Activated T-helper 1 cell treated with anti-CD3 and anti-CD28 coated beads, Interleukin-12 subunit alpha, Interleukin-12 subunit beta, Interleukin-2, Interleukin-4 antibody, amounts not matched to agents 30 ng/mL and 10 ng/mL and 1 ng/mL, durations not matched to agents 14 hours and 24 hours and 36 hours (primary cell): ENCODE measurements around the gene ATP10A. TPM values are rescaled to one million over a fixed set of nuclear protein-coding genes. Genes with fewer than 3 reads are reported as not detected.

Source experiments
- DNase-seq: peaks from one replicate; pipeline ENCODE4 v3.0.0; 2021; ENCODE audit warnings: low spot score
- H3K27ac Mint-ChIP-seq: one replicate; pipeline ENCODE4 v1.8.0; 2021; ENCODE audit warnings: mild to moderate bottlenecking, mixed read lengths
- H3K27me3 Mint-ChIP-seq: one replicate; pipeline ENCODE4 v1.8.0; 2022; ENCODE audit warnings: mild to moderate bottlenecking, moderate library complexity, mixed read lengths; ENCODE audit not compliant: insufficient read depth
- H3K36me3 Mint-ChIP-seq: one replicate; pipeline ENCODE4 v1.8.0; 2021; ENCODE audit warnings: low read depth, mixed read lengths
- H3K4me1 Mint-ChIP-seq: one replicate; pipeline ENCODE4 v1.8.0; 2021; ENCODE audit warnings: low read depth, mixed read lengths
- H3K4me3 Mint-ChIP-seq: one replicate; pipeline ENCODE4 v1.8.0; 2021; ENCODE audit warnings: mild to moderate bottlenecking, moderate library complexity, mixed read lengths
- H3K9me3 Mint-ChIP-seq: one replicate; pipeline ENCODE4 v1.8.0; 2021; ENCODE audit warnings: mixed read lengths
- intact Hi-C: fragments of 100-400 bp; cut with micrococcal nuclease; formaldehyde crosslinking; loops from one replicate; pipeline ENCODE4 v1.15.1; 2024
- total RNA-seq: library from RNA; stranded (reverse); gene quantifications from 2 replicates; pipeline ENCODE4 v1.2.3, GENCODE V29; 2022

Gene ATP10A
- total RNA-seq, 1 donor from 2014 or later, result 42.8 TPM

- peak overlapping the region; percentile 16 for H3K4me3 Mint-ChIP-seq
- H3K27me3 Mint-ChIP-seq, result no peaks in the 10 kb centered on the region
- intact Hi-C loops, result no loop called here
- no peak for DNase-seq
- H3K9me3 Mint-ChIP-seq, result no peaks in the 10 kb centered on the region
- H3K27ac Mint-ChIP-seq, result peak overlapping the region; percentile 56
- H3K4me1 Mint-ChIP-seq, result peaks cover 86% of the 10 kb centered on the region
- H3K36me3 Mint-ChIP-seq, result peaks cover 30% of the 10 kb centered on the region
These were observed 14.8 kb downstream of the ATP10A start for GRCh38 chr15:25848325-25848724.

- no peak overlapping the region for H3K4me3 Mint-ChIP-seq
- DNase-seq, result no peak
- H3K27ac Mint-ChIP-seq, result peak overlapping the region; percentile 90
- intact Hi-C loops, result no loop called here
- no peaks in the 10 kb centered on the region for H3K9me3 Mint-ChIP-seq
- peaks cover 79% of the 10 kb centered on the region for H3K4me1 Mint-ChIP-seq
- peaks cover 22% of the 10 kb centered on the region for H3K36me3 Mint-ChIP-seq
- no peaks in the 10 kb centered on the region for H3K27me3 Mint-ChIP-seq
These were observed 16.1 kb downstream of the ATP10A start for GRCh38 chr15:25847051-25847450.

DNA sequence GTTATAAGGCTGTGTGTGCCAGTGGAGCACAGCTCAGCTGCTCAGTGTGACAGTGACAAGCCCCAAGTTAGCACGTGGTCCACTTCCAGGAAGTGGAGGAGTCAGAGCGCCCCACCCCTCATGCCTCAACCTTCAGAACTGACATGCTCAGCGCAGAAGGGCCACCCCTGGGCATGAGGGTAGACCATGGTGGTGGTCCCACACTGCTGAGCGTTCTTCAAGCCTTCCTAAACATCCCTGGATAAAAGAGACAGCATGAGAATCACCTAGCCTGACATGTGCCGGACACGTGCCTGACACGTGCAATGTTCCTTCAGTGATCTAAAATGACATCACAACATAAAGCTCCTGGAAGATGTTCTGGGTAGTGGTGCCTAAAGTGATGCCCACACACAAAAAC is 16.8 kb downstream of the ATP10A start:
- H3K9me3 Mint-ChIP-seq, result no peaks in the 10 kb centered on the region
- intact Hi-C loops, result no loop called here
- H3K27me3 Mint-ChIP-seq, result no peaks in the 10 kb centered on the region
- peaks cover 78% of the 10 kb centered on the region for H3K4me1 Mint-ChIP-seq
- H3K4me3 Mint-ChIP-seq, result no peak overlapping the region
- peaks cover 19% of the 10 kb centered on the region for H3K36me3 Mint-ChIP-seq
- peak; percentile 48 for DNase-seq
- peak overlapping the region; percentile 90 for H3K27ac Mint-ChIP-seq

DNA sequence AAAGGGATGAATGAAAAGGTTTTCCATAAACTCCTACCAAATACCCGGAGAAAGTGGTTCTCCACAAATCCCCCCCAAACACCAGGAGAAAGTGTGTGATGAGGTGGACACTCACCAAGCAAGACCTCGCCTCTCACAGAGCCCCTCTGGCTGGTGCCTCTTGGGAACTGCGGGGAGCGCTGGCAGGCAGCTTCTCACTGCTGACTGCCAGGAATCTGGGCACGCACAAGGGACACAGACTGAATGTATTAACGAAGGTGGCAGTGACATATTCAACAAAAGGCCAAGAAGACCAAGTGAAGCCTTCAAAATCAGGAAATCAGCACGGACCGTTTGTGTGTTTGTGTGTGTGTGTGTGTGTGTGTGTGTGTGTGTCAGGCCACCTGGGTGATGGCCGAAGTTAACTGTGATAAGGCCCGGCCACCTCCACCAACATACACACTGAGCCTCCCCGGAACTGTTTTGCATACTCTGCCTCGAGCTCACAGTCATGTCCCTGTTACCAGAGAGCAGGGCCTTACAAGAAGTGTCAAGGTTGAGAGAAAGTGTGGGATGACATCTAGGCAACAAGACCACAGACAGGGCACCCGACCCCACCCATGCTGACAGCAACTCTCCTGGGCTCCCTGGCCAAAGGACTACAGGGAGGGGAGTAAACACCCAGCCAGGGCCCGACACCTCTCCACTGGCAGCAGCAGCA is 18.0 kb downstream of the ATP10A start:
- Mint-ChIP-seq H3K36me3 (peaks cover 22% of the 10 kb centered on the region), H3K9me3 (no peaks in the 10 kb centered on the region), H3K4me3 (peak overlapping the region; percentile 30), H3K27me3 (no peaks in the 10 kb centered on the region), H3K4me1 (peaks cover 76% of the 10 kb centered on the region), H3K27ac (peak overlapping the region; percentile 90)
- intact Hi-C loops, result no loop called here
- no peak for DNase-seq

- DNase-seq, result no peak
- Mint-ChIP-seq H3K4me1 (peaks cover 76% of the 10 kb centered on the region), H3K27me3 (no peaks in the 10 kb centered on the region), H3K4me3 (no peak overlapping the region), H3K36me3 (peaks cover 22% of the 10 kb centered on the region), H3K27ac (no peak overlapping the region), H3K9me3 (no peaks in the 10 kb centered on the region)
- intact Hi-C loops, result no loop called here
These were observed 18.6 kb downstream of the ATP10A start for GRCh38 chr15:25844542-25844941.

GRCh38 chr15:25844076-25844475 is 19.1 kb downstream of the ATP10A start:
- Mint-ChIP-seq H3K4me1 (peaks cover 76% of the 10 kb centered on the region), H3K27ac (no peak overlapping the region), H3K36me3 (peaks cover 20% of the 10 kb centered on the region), H3K27me3 (no peaks in the 10 kb centered on the region), H3K4me3 (no peak overlapping the region), H3K9me3 (no peaks in the 10 kb centered on the region)
- no peak for DNase-seq
- intact Hi-C loops, result no loop called here

DNA sequence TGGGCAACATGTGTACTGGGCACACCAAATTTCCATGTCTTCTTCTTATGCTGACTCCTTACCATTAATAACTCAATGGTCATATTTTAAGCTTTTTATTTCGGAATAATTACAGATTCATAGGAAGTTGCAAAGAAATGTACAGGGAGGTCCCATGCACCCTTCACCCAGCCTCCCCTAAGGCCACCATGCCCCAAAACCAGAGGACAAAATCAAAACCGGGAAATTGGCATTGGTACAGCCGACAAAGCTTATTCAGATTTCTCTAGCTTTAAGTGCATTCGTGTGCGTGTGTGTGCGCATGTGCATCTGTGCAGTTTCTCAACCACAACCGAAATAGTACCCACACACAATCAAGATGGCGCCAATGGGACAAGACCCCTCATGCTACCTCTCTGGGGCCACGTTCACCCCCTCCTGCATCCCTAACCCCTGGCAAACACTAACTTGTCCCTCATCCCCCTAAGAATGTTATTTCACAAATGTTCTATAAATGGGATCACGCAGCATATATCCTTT is 23.4 kb downstream of the ATP10A start:
- Mint-ChIP-seq H3K4me1 (peaks cover 52% of the 10 kb centered on the region), H3K27ac (no peak overlapping the region)
- intact Hi-C loops, result no loop called here

DNA sequence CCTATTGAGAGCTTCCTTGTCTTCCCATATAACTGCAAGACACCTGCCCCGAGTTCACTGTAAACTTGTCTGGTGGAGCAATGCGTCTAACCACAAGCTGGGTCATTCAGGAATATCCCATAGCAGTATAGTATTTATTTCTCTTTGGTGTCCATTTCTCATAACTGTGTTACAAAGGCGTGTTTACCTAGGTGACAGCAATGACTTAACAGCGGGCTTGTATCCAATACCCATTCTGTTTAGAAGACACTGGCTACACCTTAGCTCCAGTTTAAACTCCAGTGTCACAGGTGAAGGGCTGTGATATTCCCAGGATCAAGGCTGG is 24.3 kb downstream of the ATP10A start:
- Mint-ChIP-seq H3K4me1 (peaks cover 47% of the 10 kb centered on the region), H3K27ac (no peak overlapping the region), H3K9me3 (no peaks in the 10 kb centered on the region), H3K36me3 (peaks cover 11% of the 10 kb centered on the region), H3K4me3 (no peak overlapping the region), H3K27me3 (no peaks in the 10 kb centered on the region)
- intact Hi-C loops, result no loop called here
- no peak for DNase-seq

More for the DNA sequence above, 23.4 kb downstream of the ATP10A start:
- peaks cover 13% of the 10 kb centered on the region for H3K36me3 Mint-ChIP-seq
- H3K4me3 Mint-ChIP-seq, result no peak overlapping the region
- H3K9me3 Mint-ChIP-seq, result no peaks in the 10 kb centered on the region
- DNase-seq, result no peak
- H3K27me3 Mint-ChIP-seq, result no peaks in the 10 kb centered on the region

DNA sequence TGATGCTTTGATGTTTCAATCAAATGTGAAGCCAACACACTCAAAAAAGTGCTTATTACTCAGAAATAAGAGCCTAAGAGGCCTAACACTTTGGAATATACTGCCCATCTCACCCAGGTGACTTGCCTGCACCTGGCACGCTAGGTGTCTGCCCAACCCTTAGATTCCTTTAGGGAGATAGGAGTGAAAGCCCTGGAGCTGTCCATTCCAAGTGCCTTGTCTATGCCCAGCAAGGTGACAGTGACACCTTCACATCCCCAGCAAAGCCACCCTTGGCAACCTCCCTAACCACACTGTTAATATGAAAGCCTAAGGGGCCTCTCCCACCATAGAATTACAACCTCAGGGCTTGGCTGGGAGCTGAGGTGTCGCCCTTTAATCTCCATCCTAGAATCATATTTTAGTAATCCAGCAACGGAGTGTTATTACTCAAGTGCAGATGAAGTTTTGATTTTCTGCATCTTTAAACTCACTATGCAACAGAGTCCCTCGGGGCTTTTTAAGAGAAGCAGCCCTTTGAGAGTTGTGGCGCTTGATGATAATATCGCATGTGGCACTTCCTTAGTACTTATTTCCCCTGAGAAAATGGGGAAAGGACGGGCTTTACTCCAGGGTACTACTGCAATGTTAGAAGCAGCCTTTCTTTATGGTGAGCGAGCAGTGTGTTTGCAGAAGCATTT is 24.8 kb downstream of the ATP10A start:
- Mint-ChIP-seq H3K9me3 (no peaks in the 10 kb centered on the region), H3K4me1 (peaks cover 42% of the 10 kb centered on the region), H3K27ac (peak overlapping the region; percentile 42), H3K36me3 (peaks cover 8% of the 10 kb centered on the region), H3K4me3 (no peak overlapping the region), H3K27me3 (no peaks in the 10 kb centered on the region)
- intact Hi-C loops, result no loop called here
- DNase-seq, result no peak

DNA sequence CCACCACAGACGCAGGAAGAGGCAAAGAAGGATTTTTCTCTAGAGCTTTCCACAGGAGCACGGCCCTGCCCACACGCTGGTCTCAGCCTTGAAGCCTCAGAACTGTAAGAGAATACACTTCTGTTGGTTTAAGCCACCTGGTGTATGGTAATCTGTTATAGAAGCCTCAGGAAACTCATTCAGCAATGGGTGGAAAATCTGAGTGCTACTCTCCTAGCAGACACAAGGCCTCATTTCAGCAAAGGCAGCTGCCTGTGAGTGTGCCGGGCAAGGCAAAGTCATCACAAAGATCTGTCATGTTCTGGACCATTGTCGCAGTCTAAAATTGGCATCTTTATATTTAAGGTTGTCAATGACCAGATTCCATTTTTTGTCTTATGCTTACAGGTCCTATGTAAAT is 31.0 kb downstream of the ATP10A start:
- peaks cover 4% of the 10 kb centered on the region for H3K9me3 Mint-ChIP-seq
- peak overlapping the region; percentile 87 for H3K27ac Mint-ChIP-seq
- H3K36me3 Mint-ChIP-seq, result peaks cover 26% of the 10 kb centered on the region
- H3K4me3 Mint-ChIP-seq, result no peak overlapping the region
- no peaks in the 10 kb centered on the region for H3K27me3 Mint-ChIP-seq
- H3K4me1 Mint-ChIP-seq, result peaks cover 28% of the 10 kb centered on the region
- intact Hi-C loops, result loop anchor here (1.0 to 2.0 kb wide), 4 partner anchors 17 to 42 kb away; partner anchors contain the start of gene ATP10A
- no peak for DNase-seq

- H3K36me3 Mint-ChIP-seq, result peaks cover 31% of the 10 kb centered on the region
- no peak for DNase-seq
- no peaks in the 10 kb centered on the region for H3K27me3 Mint-ChIP-seq
- no peak overlapping the region for H3K4me3 Mint-ChIP-seq
- intact Hi-C loops, result no loop called here
- H3K9me3 Mint-ChIP-seq, result peaks cover 9% of the 10 kb centered on the region
- H3K27ac Mint-ChIP-seq, result no peak overlapping the region
- H3K4me1 Mint-ChIP-seq, result peaks cover 30% of the 10 kb centered on the region
These were observed 32.2 kb downstream of the ATP10A start for GRCh38 chr15:25830844-25831451.

- DNase-seq, result no peak
- H3K9me3 Mint-ChIP-seq, result peaks cover 15% of the 10 kb centered on the region
- peaks cover 42% of the 10 kb centered on the region for H3K4me1 Mint-ChIP-seq
- intact Hi-C loops, result no loop called here
- peaks cover 38% of the 10 kb centered on the region for H3K36me3 Mint-ChIP-seq
- no peak overlapping the region for H3K4me3 Mint-ChIP-seq
- no peak overlapping the region for H3K27ac Mint-ChIP-seq
- H3K27me3 Mint-ChIP-seq, result no peaks in the 10 kb centered on the region
These were observed 34.1 kb downstream of the ATP10A start for GRCh38 chr15:25829073-25829472.

GRCh38 chr15:25825207-25825606 is 37.9 kb downstream of the ATP10A start:
- H3K27ac Mint-ChIP-seq, result no peak overlapping the region
- peaks cover 43% of the 10 kb centered on the region for H3K4me1 Mint-ChIP-seq
- H3K27me3 Mint-ChIP-seq, result no peaks in the 10 kb centered on the region
- peaks cover 15% of the 10 kb centered on the region for H3K9me3 Mint-ChIP-seq
- H3K4me3 Mint-ChIP-seq, result no peak overlapping the region
- intact Hi-C loops, result no loop called here
- DNase-seq, result no peak
- H3K36me3 Mint-ChIP-seq, result peaks cover 32% of the 10 kb centered on the region
